HCT116 (cell line): ENCODE measurements around the gene FERMT1.

Experiments used
- CTCF ChIP-seq, 3 experiments: fragments of 200-600 bp in 1 of 3; sonication (generic) in 1 of 3; IDR thresholded peaks in 2 of 3; conservative IDR thresholded peaks in 1 of 3; 2 replicates each; pipeline ENCODE4 v1.5.1; 2012 to 2017; ENCODE audit warnings: low read depth in 2 of 3, low read length in 2 of 3, antibody characterized with exemption in 1 of 3, borderline replicate concordance in 1 of 3, control low read depth in 1 of 3, mild to moderate bottlenecking in 1 of 3, mixed read lengths in 1 of 3, mixed run types in 1 of 3, moderate library complexity in 1 of 3; ENCODE audit not compliant: insufficient read depth in 1 of 3
- EGR1 ChIP-seq: IDR thresholded peaks from 2 replicates; pipeline ENCODE4 v1.6.1; 2012; ENCODE audit warnings: low read depth
- EZH2 ChIP-seq: fragments of 200-600 bp; sonication (generic); IDR thresholded peaks from 2 replicates; pipeline ENCODE4 v1.6.1; 2017; ENCODE audit warnings: antibody characterized with exemption, mixed run types
- EZH2phosphoT487 ChIP-seq: fragments of 200-600 bp; IDR thresholded peaks from 2 replicates; pipeline ENCODE4 v1.6.1; 2018; ENCODE audit warnings: antibody characterized with exemption, borderline replicate concordance
- FOSL1 ChIP-seq: IDR thresholded peaks from 2 replicates; pipeline ENCODE4 v1.6.1; 2012; ENCODE audit warnings: low read depth
- POLR2A ChIP-seq: IDR thresholded peaks from 2 replicates; pipeline ENCODE4 v1.7.0; 2011; ENCODE audit warnings: borderline replicate concordance; ENCODE audit not compliant: insufficient read depth, insufficient read length; ENCODE audit errors: extremely low read depth
- POLR2AphosphoS5 ChIP-seq: IDR thresholded peaks from 2 replicates; pipeline ENCODE4 v1.6.1; 2011; ENCODE audit warnings: mild to moderate bottlenecking, low read depth, low read length, moderate library complexity
- SIN3A ChIP-seq: IDR thresholded peaks from 2 replicates; pipeline ENCODE4 v1.6.1; 2012; ENCODE audit warnings: low read depth
- SP1 ChIP-seq: IDR thresholded peaks from 2 replicates; pipeline ENCODE4 v1.6.1; 2012; ENCODE audit warnings: low read depth
- ZNF274 ChIP-seq: fragments of 200-500 bp; sonication (Bioruptor generic); IDR thresholded peaks from 2 replicates; pipeline ENCODE4 v1.6.1; 2014; ENCODE audit warnings: mild to moderate bottlenecking, low read depth, low read length, inconsistent platforms
- TF ChIP-seq, protein P1 (sequence below): IDR thresholded peaks from 2 replicates; pipeline ENCODE4 v1.6.1; 2012

GRCh38 chr20:6040958-6041807 is 81.6 kb downstream of the FERMT1 start:
- TF ChIP-seq, protein P1, sequence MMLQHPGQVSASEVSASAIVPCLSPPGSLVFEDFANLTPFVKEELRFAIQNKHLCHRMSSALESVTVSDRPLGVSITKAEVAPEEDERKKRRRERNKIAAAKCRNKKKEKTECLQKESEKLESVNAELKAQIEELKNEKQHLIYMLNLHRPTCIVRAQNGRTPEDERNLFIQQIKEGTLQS = no peak
- no peak for TF ChIP-seq CTCF (IDR thresholded peaks at IDR 0.05 in 2 of 3, conservative IDR thresholded peaks at IDR 0.05 in 1 of 3; ENCODE audit: borderline replicate concordance in 1 of 3, insufficient read depth in 1 of 3, low read depth in 2 of 3, low read length in 2 of 3)
- TF ChIP-seq ZNF274 = no peak
- no peak for TF ChIP-seq EGR1
- no peak for TF ChIP-seq EZH2phosphoT487
- TF ChIP-seq FOSL1 = no peak
- no peak for TF ChIP-seq SIN3A
- TF ChIP-seq POLR2A = no peak
- no peak for TF ChIP-seq SP1
- TF ChIP-seq EZH2 = no peak
- no peak for TF ChIP-seq POLR2AphosphoS5
